H1 (cell line): ENCODE data around the gene ASCC3. TPM values are rescaled to one million over a fixed set of nuclear protein-coding genes. Genes with fewer than 3 reads are reported as not detected.

ENCODE experiments used
- CTCF ChIA-PET: fragments of 300-600 bp; sonication (Branson Sonifier 250); formaldehyde crosslinking; loops from one replicate; lab custom pipeline; 2021; ENCODE audit not compliant: partially characterized antibody; lab: Charles Lee
- POLR2A ChIA-PET: fragments of 300-600 bp; sonication (Branson Sonifier 250); formaldehyde crosslinking; loops from one replicate; lab custom pipeline; 2021; ENCODE audit warnings: inconsistent platforms; ENCODE audit not compliant: partially characterized antibody; lab: Charles Lee
- DNase-seq, 2 experiments: peaks; one replicate each; pipeline versions ENCODE4 v3.0.0 to v3.0.0-alpha.2; 2010 to 2022; ENCODE audit warnings: low spot score in 2 of 2, low read depth in 1 of 2, mixed read lengths in 1 of 2
- FAIRE-seq: peaks from 2 replicates; lab custom pipeline; 2011; peaks lifted over from hg19 to GRCh38; lab: Jason Lieb, UNC
- H2AFZ ChIP-seq: 2 replicates; pipeline ENCODE4 v1.8.1; 2012; ENCODE audit warnings: low read length, inconsistent platforms
- H2AK5ac ChIP-seq: 2 replicates; pipeline ENCODE4 v1.6.1; 2013; ENCODE audit warnings: low read depth, low read length
- H2BK120ac ChIP-seq: replicated peaks from 2 replicates; pipeline ENCODE3; 2013; ENCODE audit warnings: low read depth, low read length, inconsistent platforms
- H2BK12ac ChIP-seq: 2 replicates; pipeline ENCODE4 v1.6.1; 2013; ENCODE audit warnings: low read depth, low read length
- H2BK15ac ChIP-seq: 2 replicates; pipeline ENCODE4 v1.6.1; 2013; ENCODE audit warnings: low read length
- H2BK20ac ChIP-seq: 2 replicates; pipeline ENCODE4 v1.6.1; 2013; ENCODE audit warnings: low read length
- H2BK5ac ChIP-seq: 2 replicates; pipeline ENCODE4 v1.6.1; 2013; ENCODE audit warnings: low read depth, low read length
- H3K14ac ChIP-seq: 2 replicates; pipeline ENCODE4 v1.6.1; 2013; ENCODE audit warnings: inconsistent platforms; ENCODE audit not compliant: insufficient read length
- H3K18ac ChIP-seq: 2 replicates; pipeline ENCODE4 v1.6.1; 2013; ENCODE audit warnings: low read length; ENCODE audit errors: extremely low read depth
- H3K23ac ChIP-seq: 2 replicates; pipeline ENCODE4 v1.6.1; 2013; ENCODE audit warnings: inconsistent platforms; ENCODE audit not compliant: insufficient read length
- H3K23me2 ChIP-seq: 2 replicates; pipeline ENCODE4 v1.6.1; 2013; ENCODE audit warnings: low read depth, low read length
- H3K27ac ChIP-seq: 2 replicates; pipeline ENCODE4 v1.6.1; 2011; ENCODE audit warnings: low read depth, low read length, inconsistent platforms
- H3K27me3 ChIP-seq, 4 experiments: replicated peaks in 1 of 4; 1 replicate in 1 of 4; 2 replicates in 3 of 4; pipeline versions ENCODE4 v1.6.1 to v1.8.1; 2011 to 2013; ENCODE audit warnings: low read length in 3 of 4, mild to moderate bottlenecking in 3 of 4, inconsistent platforms in 2 of 4, mixed read lengths in 2 of 4, moderate library complexity in 1 of 4; ENCODE audit not compliant: control insufficient read depth in 3 of 4, insufficient read depth in 3 of 4; ENCODE audit errors: extremely low read depth in 1 of 4
- H3K36me3 ChIP-seq, 4 experiments: 2 replicates each; pipeline versions ENCODE4 v1.6.1 to v1.8.1; 2011 to 2013; ENCODE audit warnings: mild to moderate bottlenecking in 4 of 4, low read length in 3 of 4, moderate library complexity in 2 of 4, control low read depth in 1 of 4, inconsistent platforms in 1 of 4; ENCODE audit not compliant: insufficient read depth in 4 of 4, control insufficient read depth in 2 of 4
- H3K4ac ChIP-seq: replicated peaks from 2 replicates; pipeline ENCODE3; 2013; ENCODE audit warnings: low read length, low read depth, mixed read lengths, inconsistent platforms; ENCODE audit not compliant: insufficient read length
- H3K4me1 ChIP-seq, 4 experiments: replicated peaks in 1 of 4; 1 replicate in 1 of 4; 2 replicates in 3 of 4; pipeline versions ENCODE4 v1.6.1 to v1.8.1; 2011 to 2013; ENCODE audit warnings: low read length in 3 of 4, inconsistent platforms in 2 of 4, mixed read lengths in 1 of 4; ENCODE audit not compliant: insufficient read depth in 4 of 4, control insufficient read depth in 3 of 4
- H3K4me2 ChIP-seq, 2 experiments: 2 replicates each; pipeline versions ENCODE4 v1.6.1 to v1.8.1; 2011 to 2013; ENCODE audit warnings: low read depth in 2 of 2, low read length in 2 of 2, control low read depth in 1 of 2, inconsistent platforms in 1 of 2, mild to moderate bottlenecking in 1 of 2; ENCODE audit not compliant: insufficient read depth in 1 of 2
- H3K4me3 ChIP-seq, 4 experiments: fragments of 200-600, 300-600 bp in 1 of 4; sonication (generic), shearing (Covaris generic), sonication (Bioruptor Twin) in 1 of 4; 2 replicates each; pipeline versions ENCODE4 v1.5.1 to v1.8.1; 2011 to 2016; ENCODE audit warnings: low read length in 4 of 4, low read depth in 3 of 4, control low read depth in 2 of 4, inconsistent platforms in 2 of 4, mild to moderate bottlenecking in 2 of 4, mixed read lengths in 1 of 4, moderate library complexity in 1 of 4; ENCODE audit not compliant: insufficient read depth in 2 of 4; ENCODE audit errors: extremely low read depth in 1 of 4
- H3K56ac ChIP-seq: replicated peaks from 2 replicates; pipeline ENCODE3; 2013; ENCODE audit warnings: low read depth, mild to moderate bottlenecking, mixed read lengths, low read length, inconsistent platforms; ENCODE audit not compliant: insufficient read length
- H3K79me1 ChIP-seq: 2 replicates; pipeline ENCODE4 v1.6.1; 2013; ENCODE audit warnings: low read depth, low read length, control low read depth
- H3K79me2 ChIP-seq, 2 experiments: 2 replicates each; pipeline versions ENCODE4 v1.6.1 to v1.8.1; 2012 to 2013; ENCODE audit warnings: low read length in 2 of 2, mild to moderate bottlenecking in 2 of 2, inconsistent platforms in 1 of 2; ENCODE audit not compliant: insufficient read depth in 2 of 2, control insufficient read depth in 1 of 2
- H3K9ac ChIP-seq, 4 experiments: replicated peaks in 1 of 4; 1 replicate in 1 of 4; 2 replicates in 3 of 4; pipeline versions ENCODE4 v1.6.1 to v1.8.1; 2011 to 2013; ENCODE audit warnings: low read depth in 3 of 4, low read length in 3 of 4, control low read depth in 2 of 4, mild to moderate bottlenecking in 2 of 4, moderate library complexity in 2 of 4, inconsistent platforms in 1 of 4; ENCODE audit errors: extremely low read depth in 1 of 4
- H3K9me3 ChIP-seq, 2 experiments: 2 replicates each; pipeline versions ENCODE4 v1.6.1 to v1.8.1; 2012 to 2013; ENCODE audit warnings: mild to moderate bottlenecking in 2 of 2, moderate library complexity in 2 of 2, control low read depth in 1 of 2, inconsistent platforms in 1 of 2, low read depth in 1 of 2, low read length in 1 of 2, mixed read lengths in 1 of 2; ENCODE audit not compliant: insufficient read depth in 2 of 2
- H4K20me1 ChIP-seq, 2 experiments: replicated peaks in 1 of 2; 2 replicates each; pipeline versions ENCODE3 to v1.8.1; 2011 to 2013; ENCODE audit warnings: inconsistent platforms in 2 of 2, low read length in 2 of 2, mild to moderate bottlenecking in 1 of 2; ENCODE audit not compliant: insufficient read depth in 2 of 2, control insufficient read depth in 1 of 2
- H4K5ac ChIP-seq: 2 replicates; pipeline ENCODE4 v1.6.1; 2013; ENCODE audit warnings: low read length, low read depth, mixed read lengths, inconsistent platforms; ENCODE audit not compliant: insufficient read length
- H4K8ac ChIP-seq: 2 replicates; pipeline ENCODE4 v1.8.0; 2013; ENCODE audit warnings: mild to moderate bottlenecking, moderate library complexity, low read length, inconsistent platforms; ENCODE audit not compliant: insufficient read depth; ENCODE audit errors: extremely low read depth
- H4K91ac ChIP-seq: replicated peaks from 2 replicates; pipeline ENCODE3; 2013; ENCODE audit warnings: low read length, mixed read lengths, inconsistent platforms; ENCODE audit not compliant: insufficient read length
- E2F6 ChIP-seq: IDR thresholded peaks from 2 replicates; pipeline ENCODE4 v1.6.1; 2012; ENCODE audit warnings: inconsistent platforms
- KDM1A ChIP-seq: fragments of 200-600, 300-600 bp; sonication (generic); IDR thresholded peaks from 2 replicates; pipeline ENCODE4 v1.7.1; 2016; ENCODE audit warnings: mild to moderate bottlenecking, low read length, borderline replicate concordance
- SIN3A ChIP-seq, 2 experiments: IDR thresholded peaks in 1 of 2; conservative IDR thresholded peaks in 1 of 2; 2 replicates each; pipeline ENCODE4 v1.6.1; 2011 to 2012; ENCODE audit warnings: low read length in 2 of 2, improper control_type of control experiment in 1 of 2, low read depth in 1 of 2, mild to moderate bottlenecking in 1 of 2
- WGBS, 2 experiments: shearing (Covaris generic) in 1 of 2; methylation state at CpG; one replicate each; pipeline versions ENCODE4 v1.1.6 to v1.1.7; 2013 to 2015; ENCODE audit warnings: low lambda C conversion rate in 2 of 2, mixed read lengths in 2 of 2, inconsistent platforms in 1 of 2, low coverage in 1 of 2, missing lambda C conversion rate in 1 of 2; ENCODE audit not compliant: insufficient replicate concordance in 2 of 2, insufficient coverage in 1 of 2, insufficient read length in 1 of 2; ENCODE audit errors: extremely low coverage in 1 of 2, missing lambda C conversion rate in 1 of 2; 5-methylcytosine and 5-hydroxymethylcytosine counted together
- polyA plus RNA-seq, 7 experiments: library from polyadenylated mRNA; depleted of rRNA in 3 of 7; stranded (reverse) in 5 of 7; unstranded in 2 of 7; fragments of >200 nt in 5 of 7; fragments of 200-250 nt in 2 of 7; gene quantifications; 1 replicate in 5 of 7; 2 replicates in 1 of 7; 4 replicates in 1 of 7; pipeline versions ENCODE4 v1.2.1 to v1.2.3, GENCODE V29; 2011 to 2013; ENCODE audit warnings: missing spikeins in 2 of 7, mixed read lengths in 2 of 7
- total RNA-seq: library from RNA; stranded (reverse); fragmentation: NEBNext Ultra II Directional; extraction: Animal tissue kit (Norgen Biotek cat#: 25700); gene quantifications from 2 replicates; pipeline ENCODE4 v1.2.1, GENCODE V29; 2021

Gene ASCC3
- total and polyA plus RNA-seq, 2 of the 8 experiments (the other 6 are each of a cell fraction or from before 2014, with no cell fraction given) = 37.5 to 77.8 TPM

DNA sequence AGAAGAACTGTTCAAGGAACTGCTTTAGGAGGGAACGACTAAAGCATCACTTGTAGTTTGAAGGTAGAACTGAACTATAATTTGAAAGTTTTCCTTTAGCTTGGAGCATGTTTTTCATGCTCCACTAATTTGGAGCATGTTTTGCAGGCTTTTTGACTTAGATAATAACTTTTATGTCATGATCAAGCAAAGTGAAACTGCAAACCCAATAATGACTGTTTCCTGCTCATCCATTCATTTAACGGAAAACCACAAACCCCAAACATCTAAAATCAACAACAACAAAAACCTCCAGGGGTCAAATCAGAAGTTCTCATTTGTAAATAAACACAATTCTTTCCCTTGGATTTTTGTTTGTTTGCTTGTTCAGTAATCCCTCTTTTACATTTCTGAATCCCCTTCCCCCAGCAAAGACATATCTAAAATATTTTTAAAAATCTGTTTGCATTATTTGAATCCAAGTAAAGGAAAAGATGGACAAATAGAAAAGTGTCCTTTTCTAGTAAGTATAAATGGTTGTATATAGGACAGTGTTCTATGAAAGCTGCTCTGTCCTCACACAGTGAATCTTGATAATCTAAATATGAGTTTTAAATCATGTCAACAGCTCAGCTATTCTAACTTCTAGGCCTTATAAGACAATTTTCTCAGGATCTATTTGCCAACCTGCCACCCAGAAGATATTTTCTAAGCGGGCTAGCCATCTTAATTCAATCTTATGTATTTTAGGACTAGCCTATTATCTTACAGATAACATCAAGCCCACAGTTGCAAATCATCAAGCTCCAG lies 419.0 kb downstream of the ASCC3 start:
- no peak overlapping the region for H2AK5ac ChIP-seq
- FAIRE-seq (no peak), DNase-seq (no peak)
- no peak overlapping the region for H2AFZ ChIP-seq
- H3K14ac ChIP-seq = no peak overlapping the region
- H3K27me3 ChIP-seq = peaks cover 88 to 100% (median 94%) of the 10 kb centered on the region in 4 experiments
- ChIA-PET CTCF (interaction anchor here (0.6 to 11.8 kb wide), 8 partner anchors 8 to 652 kb away, joined by 3 to 215 read pairs (median 6); no protein-coding TSS in a partner anchor), POLR2A (interaction anchor here (1.2 kb wide), 1 partner anchor 7 kb away, joined by 5 read pairs; no protein-coding TSS in a partner anchor)
- no peak overlapping the region for H2BK120ac ChIP-seq
- 8% methylated on average over 3 of the region's 3 CpGs; no CpG with 5 or more reads in 1 of the 2 experiments for WGBS, 2 experiments
- H3K9me3 ChIP-seq = no peaks in the 10 kb centered on the region
- no peak overlapping the region for H3K4me3 ChIP-seq
- H4K91ac ChIP-seq = no peak overlapping the region
- H3K4me1 ChIP-seq = peaks cover 14 to 40% (median 20%) of the 10 kb centered on the region in 4 experiments
- H4K5ac ChIP-seq = no peak overlapping the region
- TF ChIP-seq KDM1A (no peak), E2F6 (no peak), SIN3A (conservative IDR thresholded peaks at IDR 0.05 in 1 of 2, IDR thresholded peaks at IDR 0.05 in 1 of 2; ENCODE audit: low read depth in 1 of 2, low read length in 2 of 2) (no peak)
- H3K36me3 ChIP-seq = peaks cover 0 to 3% (median 0%) of the 10 kb centered on the region in 4 experiments; a peak in 1 of 8 replicates
- H3K9ac ChIP-seq = no peak overlapping the region
- H3K79me1 ChIP-seq = no peaks in the 10 kb centered on the region
- H4K8ac ChIP-seq = no peak overlapping the region
- no peak overlapping the region for H3K4ac ChIP-seq
- no peak overlapping the region for H3K23ac ChIP-seq
- H3K27ac ChIP-seq = no peak overlapping the region
- peaks cover 5 to 12% of the 10 kb centered on the region in 2 experiments for H4K20me1 ChIP-seq
- peak overlapping the region in 1 of 2 experiments; percentile 69; a peak in 1 of 4 replicates for H3K4me2 ChIP-seq
- H2BK20ac ChIP-seq = no peak overlapping the region
- H3K18ac ChIP-seq = no peak overlapping the region
- H2BK5ac ChIP-seq = no peak overlapping the region
- no peak overlapping the region for H2BK12ac ChIP-seq
- H3K56ac ChIP-seq = no peak overlapping the region
- no peak overlapping the region for H2BK15ac ChIP-seq
- H3K79me2 ChIP-seq = no peaks in the 10 kb centered on the region
- H3K23me2 ChIP-seq = peaks cover 10% of the 10 kb centered on the region; the same call in 1 of the 2 replicates
